ENCODE data around the gene RFT1.
A peak's percentile ranks its signal among the peaks of the same experiment; 100 is the strongest.

RFT1 gene

DNA sequence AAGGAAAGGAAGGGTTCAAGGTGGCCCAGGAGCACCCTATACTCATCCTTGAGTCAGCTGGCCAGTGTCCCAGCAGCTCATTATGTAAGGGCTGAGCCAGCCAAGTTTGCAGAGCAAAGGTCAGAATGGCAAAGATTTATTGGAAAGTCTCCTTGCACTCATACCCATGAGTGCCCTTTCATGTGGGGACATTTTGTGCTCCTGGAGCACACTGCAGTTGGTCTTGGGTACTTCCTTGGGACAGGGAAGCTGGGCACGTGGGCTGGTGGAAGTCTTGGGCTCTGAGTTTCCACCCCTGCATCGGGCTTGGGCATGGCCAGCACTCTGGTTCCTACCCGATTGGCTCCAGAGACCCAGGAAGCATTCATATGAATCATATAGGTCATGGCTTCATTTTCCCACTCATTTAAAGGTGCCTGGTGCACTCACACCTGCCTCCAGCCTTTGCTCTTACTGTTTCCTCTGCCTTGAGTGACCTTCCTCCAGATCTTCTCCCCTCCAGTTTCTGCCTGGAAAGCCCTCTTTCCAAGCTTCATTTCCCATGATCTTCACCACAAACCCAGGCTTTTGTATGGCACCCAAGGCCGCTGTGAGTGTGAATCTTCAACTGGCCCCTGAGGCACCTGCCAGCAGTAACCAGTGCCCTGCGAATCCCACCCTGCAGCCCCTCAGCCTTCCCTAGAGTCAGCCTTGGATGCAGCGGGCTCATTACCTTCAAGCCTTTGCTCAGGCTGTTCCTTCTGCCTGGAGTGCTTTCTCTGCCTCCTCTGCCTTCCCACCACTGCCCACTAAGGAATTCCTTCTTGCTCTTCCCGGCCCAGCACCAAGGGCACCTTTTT lies 20.2 kb upstream of the RFT1 start:
- DNase-seq, result no peak

DNA sequence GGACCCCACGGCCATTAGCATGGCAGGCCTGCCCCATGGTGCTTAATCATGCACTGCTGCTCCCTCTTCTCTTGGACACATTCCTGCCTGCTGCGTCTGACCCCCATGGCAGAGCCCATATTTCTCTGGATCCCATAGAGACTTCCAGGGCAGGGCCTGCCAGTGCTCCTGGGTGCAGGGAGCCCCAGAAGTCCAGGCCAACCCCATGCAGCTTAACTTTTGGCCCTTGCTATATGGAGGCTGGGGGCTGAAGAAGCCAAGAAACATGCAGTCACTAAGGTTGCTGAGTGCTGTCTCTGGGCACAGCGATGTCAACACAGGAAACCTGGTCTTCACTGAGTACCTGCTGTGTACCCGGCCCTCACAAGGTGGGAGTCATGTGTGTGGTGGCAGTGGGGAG lies 19.5 kb upstream of the RFT1 start:
- DNase-seq, result no peak

DNA sequence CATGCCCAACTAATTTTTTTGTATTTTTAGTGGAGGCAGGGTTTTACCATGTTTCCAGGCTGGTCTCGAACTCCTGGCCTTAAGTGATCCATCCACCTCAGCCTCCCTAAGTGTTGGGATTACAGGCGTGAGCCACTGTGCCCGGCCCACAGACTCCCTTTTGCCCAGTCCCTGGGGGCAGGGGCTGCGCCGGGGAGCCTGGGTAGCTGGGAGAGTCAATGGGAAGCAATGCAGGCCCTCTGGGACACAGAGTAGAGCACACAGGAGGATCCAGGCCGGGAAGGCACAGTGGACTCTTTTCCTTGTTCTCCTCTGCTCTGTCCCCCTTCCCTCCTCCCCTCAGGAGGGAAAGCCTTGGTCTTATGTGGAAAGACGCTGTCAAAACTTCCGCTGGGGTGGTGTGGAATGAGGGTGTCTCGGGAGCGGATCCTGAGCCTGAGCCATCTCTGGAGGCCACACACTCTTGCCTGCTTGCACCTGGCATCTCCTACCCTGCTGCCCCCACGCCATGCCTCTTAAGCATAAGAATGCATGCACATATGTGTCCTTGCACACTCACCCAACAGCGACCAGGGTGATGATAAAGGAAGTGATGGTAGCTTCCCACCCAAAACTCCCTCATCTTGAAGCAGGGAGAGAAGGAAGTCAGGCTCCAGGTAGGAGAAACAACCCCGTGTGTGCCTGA lies 18.9 kb upstream of the RFT1 start:
- no peak for DNase-seq

DNA sequence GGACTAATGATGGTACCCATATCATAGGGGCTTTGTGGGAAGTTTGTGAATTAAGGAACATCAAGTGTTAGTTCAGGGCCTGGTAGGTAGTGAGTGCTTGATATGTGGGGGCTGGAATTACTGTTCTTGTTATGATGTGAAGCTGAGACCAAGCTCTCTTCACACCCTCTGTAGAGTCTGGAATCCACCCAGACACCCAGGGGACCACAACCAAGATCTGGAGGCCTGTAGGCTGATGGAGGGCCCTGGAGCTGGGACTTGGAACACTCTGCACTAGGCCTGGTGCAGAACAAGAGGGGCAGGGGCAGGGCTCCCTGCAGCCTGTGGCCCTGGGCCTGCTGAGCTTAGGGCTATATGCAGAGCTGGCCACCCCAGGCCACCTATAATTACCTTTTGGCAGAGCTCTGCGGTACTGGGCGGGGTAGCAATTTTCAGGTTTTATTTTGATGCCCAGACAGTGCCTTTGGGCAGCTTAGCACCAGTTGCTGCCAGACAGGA lies 17.7 kb upstream of the RFT1 start:
- no peak for DNase-seq

DNA sequence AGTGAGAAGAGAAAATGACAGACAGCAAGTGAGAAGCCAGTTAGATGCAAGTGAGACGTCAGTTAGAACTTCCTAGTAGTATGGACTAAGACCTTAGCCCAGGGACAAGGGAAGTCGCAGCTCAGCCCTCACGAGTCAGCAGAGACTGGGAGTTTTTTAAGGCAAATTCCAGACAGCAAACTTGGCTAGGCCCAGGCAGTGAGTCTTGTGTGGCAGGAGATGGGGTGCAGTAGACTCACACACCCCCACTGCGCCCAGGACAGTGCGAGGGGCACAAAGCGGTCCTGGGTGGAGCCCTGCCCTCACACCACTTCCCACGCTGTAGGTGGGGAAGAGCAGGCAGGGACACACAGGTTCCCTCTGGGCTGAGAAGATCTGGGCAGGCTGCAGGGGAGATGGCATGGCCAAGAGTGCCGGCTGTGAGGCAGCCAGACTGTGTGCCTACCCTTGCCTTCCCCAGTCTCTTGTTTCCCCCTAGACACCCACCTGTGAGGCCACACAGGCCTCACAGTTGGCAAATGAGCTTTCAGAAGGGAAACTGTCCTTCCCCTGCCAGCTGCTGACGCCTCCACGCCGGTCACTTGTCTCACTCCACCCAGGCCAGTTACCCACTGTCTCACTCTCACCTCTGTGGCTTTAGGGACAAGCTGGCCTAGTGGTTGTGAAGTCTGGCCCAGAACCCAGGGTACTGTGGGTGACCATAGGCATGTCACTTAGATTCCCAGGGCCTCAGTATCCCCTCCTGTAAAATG lies 17.1 kb upstream of the RFT1 start:
- DNase-seq, result no peak

DNA sequence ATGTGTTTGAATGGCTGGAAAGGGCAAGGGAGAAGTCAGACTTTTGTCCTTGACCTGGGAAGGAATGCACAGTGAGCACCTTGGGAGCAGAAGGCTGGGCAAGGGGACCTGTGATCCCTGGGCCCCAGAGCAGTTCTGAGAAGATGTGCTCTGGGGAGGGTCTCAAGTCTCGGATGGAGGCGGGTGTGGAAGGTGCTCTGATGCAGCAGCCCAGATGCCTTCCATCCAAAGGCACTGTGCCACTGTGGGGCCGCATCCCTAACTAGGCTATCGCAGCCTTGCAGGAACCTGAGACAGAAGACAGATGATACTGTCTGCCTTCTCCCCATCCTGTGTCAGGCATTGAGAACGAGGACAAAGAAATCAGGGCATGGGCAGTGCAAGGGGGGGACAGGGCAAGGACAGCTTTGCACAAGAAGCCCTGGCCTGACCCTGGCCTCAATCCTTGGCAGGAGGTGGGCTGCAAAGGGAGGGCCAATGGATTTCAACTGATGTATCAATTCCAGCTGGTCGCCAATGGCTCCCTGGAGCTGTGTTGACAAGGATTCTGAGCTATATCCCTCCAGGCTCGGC lies 16.2 kb upstream of the RFT1 start:
- DNase-seq, result no peak

DNA sequence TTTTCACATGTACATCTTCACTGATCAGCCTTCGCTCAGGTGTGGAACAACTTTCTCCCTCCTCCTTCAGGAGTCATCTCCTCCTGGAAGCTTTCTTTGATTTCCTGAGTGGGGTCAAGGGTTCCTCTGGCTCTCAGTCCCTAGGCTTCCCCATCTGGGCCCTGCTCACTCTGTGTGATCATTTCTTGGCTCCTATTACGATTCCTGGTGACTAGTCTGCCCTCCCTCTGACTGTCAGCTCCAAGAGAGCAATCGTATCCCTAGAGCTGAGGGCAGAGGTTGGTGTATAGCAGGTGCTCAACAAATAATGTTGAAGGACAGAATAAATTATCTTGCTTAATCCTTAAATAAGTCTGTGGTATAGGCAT lies 15.5 kb upstream of the RFT1 start:
- DNase-seq, result no peak

DNA sequence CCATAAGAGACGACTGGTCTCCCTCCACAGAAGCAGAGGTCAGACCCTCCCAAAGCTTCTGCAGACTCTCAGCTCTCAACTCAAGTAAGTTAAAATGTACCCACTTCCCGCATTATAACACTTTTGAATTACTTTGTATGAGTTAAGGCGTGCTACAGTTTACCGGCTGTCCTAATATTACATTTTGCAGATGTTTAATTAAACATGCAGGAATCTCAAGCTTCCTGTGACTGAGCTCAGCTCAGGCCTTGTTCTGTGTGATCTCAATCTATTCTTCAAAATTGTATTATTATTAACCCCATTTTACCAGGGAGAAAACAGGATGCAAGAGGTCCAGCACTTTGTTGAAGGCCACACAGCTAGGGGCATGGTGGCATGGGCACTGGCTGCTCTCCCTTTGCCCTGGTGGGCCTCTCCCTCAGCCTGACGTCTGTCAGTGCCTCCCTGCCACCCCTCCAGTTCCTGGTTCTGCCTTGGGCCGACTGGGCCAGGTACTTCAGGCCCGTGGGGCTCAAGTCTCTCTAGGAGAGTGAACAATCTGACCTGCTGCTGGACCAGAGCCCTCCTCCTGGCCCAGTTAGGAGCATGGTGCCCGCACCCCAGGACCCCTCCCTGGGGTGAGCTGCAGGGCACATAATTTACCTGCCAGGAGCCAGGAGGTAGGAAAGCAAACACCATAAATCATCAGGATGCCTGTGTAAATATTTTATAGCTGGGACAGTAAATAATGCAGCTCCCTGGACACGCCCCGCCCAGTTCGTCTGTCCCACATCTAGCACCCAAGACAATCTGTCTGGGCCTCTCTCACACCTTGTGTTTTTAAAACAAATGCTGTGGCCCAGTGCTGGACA lies 14.9 kb upstream of the RFT1 start:
- DNase-seq, result no peak

DNA sequence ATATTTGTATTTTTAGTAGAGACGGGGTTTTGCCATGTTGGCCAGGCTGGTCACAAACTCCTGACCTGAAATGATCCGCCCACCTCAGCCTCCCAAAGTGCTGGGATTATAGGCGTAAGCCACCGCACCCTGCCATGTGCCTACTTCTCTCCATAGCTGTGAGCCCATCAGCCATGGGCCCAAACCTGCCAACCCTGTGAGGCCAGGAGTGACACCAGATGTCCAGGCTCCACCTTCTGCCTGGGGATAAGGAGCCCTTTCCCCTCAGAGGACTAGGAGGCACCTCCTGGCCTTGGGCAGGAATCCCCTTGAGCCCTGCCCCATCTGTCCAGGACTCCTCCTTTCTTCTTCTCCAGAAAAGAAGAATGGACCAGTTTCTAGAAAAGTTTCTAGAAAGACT lies 14.2 kb upstream of the RFT1 start:
- DNase-seq, result no peak

DNA sequence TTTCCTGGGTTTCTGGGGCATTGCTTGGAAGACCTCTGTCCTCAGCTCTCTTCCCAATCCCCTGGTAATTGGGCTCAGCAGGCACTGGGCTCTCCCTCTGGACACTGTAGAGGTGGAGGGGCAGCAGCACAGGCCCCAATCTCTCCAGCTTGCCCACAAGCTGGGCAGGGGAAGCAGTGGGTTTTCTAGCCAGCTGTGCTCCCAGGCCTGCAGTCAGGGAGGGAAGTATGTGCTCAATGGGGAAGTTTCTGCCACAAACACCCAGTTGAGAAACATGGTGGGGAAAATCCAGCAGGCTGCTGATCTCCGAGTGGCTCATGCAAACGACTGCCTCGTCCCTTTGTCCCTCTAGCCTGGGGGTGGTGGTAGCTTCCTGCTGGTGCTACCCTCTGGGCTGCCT lies 12.8 kb upstream of the RFT1 start:
- peak in 1 of 56 donors; percentile 16 for DNase-seq

DNA sequence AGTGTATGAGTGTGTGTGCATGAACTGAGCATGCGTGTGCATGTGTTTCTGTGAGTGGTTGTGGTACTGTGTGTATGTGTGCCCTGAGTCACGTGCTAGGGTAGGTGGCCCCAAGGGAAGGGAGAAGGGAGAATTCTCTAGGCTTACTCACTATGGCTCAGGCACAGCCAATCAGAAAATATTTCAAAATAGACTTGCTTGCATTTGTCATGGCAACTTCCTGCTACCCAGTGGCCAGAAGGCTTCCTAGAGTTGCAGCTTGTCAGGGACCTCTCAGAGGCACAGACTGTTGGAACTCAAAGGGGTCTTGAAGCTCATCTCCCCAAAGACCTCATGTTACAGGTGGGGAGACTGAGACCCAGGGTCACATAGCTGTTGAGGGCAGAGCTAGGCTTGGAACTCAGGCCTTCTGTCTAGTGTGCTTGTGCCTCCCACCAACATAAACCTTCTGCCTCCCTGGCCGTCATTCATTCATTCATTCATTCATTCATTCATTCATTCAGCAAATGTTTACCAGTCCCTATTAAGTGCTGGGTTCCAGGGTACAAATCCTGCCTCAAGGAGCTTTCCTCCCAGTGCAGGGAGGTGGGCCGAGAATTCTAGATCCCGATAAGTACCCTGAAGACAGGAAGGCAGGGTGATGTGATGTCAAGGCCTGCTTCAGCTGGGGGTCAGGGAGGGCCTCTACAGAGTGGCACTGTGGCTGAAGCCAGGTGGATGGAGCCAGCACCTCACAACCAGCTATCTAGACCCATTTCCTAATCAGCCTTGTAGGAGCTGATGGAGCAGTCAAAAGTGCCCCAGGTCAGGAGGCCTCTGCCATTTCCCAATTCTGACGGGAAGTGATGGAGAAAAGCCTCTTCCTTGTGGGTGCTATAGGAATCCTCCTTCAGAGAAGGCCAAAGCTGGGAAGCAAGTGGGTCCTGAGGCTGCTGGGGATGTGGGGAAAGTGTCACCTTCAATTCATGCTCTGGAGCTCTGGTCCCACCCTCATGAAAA lies 10.9 kb upstream of the RFT1 start:
- DNase-seq, result no peak

DNA sequence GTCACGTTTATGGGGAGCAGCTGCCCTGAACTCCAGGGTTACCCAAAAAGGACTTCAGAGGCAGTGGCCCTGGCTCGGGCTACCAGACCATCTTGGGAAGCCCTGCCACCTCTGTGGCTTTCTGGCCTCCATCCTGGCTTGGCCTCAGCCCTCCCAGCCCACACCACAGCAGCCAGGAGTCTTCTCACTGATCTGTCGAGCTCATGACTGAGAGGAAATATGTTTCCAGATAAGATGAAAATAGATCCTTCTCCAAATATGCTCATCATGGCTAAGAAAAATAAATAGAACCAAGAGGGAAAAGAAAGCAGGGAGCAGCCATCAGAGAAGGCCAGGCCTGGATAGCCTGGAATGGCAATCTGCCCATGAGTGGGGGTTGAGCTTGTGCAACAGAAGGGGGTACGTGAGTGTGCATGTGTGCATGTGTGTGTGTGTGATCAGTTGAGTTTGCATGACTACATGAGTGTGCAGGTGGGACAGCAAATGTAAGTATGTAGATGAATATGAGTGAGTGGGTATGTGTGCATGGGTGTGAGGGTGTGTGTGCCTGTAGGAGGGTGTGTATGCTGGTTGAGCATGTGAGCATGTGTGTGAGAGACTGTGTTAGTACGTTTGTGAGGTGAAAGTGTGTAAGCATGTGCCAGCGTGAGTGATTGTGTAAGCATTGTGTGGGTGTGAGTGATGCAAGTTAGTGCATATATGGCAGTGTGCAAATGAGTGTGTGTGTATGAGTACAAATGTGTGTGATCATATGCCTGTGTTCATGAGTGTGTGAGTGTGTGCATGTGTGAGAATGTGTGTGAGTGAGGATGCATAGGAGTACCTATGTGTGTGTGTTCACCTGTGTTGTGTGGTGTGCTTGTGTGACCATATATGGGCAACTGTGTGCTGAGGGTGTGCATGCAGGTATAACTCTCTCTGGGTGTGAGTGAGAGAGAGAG lies 9.9 kb upstream of the RFT1 start:
- DNase-seq, result no peak

DNA sequence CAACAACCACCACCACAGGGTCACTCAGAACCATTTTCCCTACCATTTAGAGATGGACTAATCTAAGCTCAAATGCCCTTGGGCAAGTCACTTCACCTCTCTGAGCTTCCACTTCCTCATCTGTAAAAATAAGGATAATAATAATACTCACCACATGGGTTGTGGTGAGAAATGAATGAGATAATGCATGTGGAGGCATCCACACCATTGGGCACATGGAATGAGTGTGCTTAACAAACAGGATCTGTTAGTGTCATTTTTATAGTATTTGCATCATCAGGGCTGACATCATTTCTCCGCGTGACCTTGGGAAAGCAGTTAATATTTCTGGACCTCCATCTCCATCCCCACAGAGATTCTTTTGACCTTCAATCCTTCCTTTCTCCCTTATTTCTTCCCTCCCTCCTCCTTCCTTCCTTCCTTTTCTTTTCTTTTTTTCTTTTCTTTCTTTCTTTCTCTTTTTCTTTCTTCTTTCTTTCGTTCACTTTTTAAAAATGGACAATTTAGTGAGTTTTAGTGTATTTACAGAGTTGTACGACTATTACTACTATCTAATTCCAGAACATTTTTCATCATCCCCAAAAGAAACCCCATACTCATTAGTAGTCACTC lies 7.7 kb upstream of the RFT1 start:
- no peak for DNase-seq

DNA sequence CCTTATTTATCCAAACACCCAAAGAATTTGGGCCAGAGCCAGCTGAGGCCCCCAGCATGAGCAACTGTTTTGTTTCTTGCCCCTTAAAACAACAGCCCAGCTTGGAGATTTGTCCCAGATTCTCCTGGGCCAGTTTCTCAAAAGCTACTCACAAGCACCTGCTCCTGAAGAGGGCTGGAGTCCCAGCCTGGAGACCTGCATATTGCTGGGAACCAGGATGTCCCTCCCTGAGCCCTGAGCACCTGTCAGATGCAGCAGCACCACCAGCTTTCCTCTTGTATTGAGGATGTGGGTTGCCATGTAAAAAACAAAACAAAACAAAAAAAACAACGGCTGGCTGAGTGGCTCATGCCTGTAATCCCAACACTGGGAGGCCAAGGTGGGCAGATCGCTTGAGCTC lies 7.0 kb upstream of the RFT1 start:
- DNase-seq, result no peak

DNA sequence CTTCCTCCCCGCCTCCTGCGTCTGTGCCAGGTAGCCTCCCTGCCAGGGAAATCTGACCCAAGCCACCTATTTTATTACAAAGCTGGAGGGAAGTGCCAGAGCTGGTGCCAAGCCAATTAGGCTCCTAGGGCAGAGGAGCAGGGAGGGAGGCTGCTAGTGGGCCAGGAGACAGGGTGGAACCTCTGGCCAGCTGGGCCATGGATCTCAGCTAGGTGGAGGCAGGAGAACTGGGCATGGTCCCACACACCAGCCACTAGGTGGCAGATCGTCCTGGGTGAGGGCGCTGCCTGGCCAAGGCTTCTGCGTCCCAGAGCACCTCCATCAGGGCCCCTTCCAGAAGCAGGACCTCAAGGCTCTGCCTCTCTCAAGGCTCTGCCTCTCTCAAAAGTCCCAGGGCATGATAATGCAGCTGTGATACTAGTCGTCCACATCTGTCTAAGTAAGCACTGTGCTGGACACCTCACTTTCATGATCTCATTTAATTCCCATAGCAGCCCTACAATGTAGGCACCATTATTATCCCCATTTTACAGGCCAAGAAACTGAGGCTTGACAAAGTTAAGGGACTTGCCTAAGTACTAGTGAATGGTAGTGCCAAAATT lies 4.5 kb upstream of the RFT1 start:
- peak in 32 of 56 donors; percentile 8 to 67 (median 30) for DNase-seq

DNA sequence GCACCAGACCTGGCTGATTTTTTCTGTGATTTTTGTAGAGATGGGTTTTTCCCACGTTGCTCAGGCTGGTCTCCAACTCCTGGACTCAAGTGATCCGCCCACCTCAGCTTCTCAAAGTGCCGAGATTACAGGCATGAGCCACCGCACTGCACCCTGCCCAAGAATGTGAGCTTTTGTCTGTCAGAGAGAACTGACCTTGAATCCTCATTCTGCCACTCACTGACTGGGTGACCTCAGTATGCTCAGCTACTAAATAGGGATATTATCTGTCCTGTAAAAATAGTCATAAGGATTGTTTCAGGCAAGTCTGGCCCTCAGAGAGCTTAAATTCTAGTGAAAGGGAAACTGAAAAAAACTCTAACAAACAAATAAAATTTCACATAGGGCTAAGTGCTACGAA lies 2.1 kb upstream of the RFT1 start:
- no peak for DNase-seq

DNA sequence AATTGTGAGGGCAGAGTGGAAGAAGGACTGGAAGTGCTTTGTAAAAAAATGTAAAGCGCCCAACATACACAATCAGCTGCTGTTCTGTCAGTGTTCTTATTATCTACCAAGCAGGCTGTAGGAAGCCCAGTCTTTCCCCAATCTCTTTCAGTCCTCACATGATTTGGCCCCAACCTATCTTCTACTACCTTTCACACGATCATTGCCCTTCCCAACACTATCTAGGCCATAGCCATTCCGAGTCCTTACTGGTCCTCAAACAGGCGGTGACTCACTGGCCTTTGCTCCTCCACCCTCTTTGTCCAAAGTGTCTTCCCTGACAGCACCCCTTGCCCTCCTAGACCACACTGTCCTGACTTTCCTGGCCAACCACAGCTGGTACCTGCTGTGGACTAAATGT lies 861 bp upstream of the RFT1 start:
- DNase-seq, result no peak

DNA sequence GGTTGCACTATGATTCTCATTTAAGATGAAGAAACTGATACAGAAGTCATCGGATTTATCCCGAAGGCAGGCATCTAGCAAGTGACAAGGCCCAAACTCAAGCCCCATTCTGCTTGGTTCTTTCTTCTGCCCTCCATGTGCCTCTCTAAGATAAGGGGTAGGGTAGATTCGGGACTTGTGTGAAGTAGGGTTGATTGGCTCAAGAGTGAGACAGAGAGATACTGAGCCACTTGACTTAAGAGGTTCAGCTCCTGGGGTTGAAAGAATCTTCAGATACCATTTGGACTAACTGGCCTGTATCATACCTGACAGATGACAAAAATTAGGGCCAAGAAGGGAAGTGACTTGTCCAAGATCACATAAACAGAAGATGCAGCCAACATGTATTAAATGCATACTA lies 891 bp downstream of the RFT1 start:
- no peak for DNase-seq
